GM12878 (cell line): ENCODE data around the gene F13A1.

Experiments used
- BRCA1 ChIP-seq: IDR thresholded peaks from 2 replicates; pipeline ENCODE4 v1.6.1; 2011; ENCODE audit warnings: low read depth, low read length, improper control_type of control experiment
- EP300 ChIP-seq, 2 experiments: fragments of 150-350 bp in 1 of 2; IDR thresholded peaks; 2 replicates each; pipeline ENCODE4 v1.6.1; 2011 to 2012; ENCODE audit warnings: low read depth in 2 of 2, low read length in 2 of 2, borderline replicate concordance in 1 of 2, improper control_type of control experiment in 1 of 2, inconsistent platforms in 1 of 2; ENCODE audit not compliant: control insufficient read depth in 1 of 2
- POLR2AphosphoS5 ChIP-seq: IDR thresholded peaks from 2 replicates; pipeline ENCODE4 v1.6.1; 2011; ENCODE audit warnings: mild to moderate bottlenecking, low read length, inconsistent platforms
- RAD21 ChIP-seq: IDR thresholded peaks from 2 replicates; pipeline ENCODE4 v1.6.1; 2011; ENCODE audit warnings: mild to moderate bottlenecking, low read depth, low read length, moderate library complexity; ENCODE audit not compliant: insufficient read depth
- TF ChIP-seq, protein P1 (sequence below), 3 experiments: IDR thresholded peaks in 2 of 3; conservative IDR thresholded peaks in 1 of 3; 2 replicates each; pipeline ENCODE4 v1.5.1; 2011; ENCODE audit warnings: low read depth in 3 of 3, low read length in 3 of 3, mild to moderate bottlenecking in 3 of 3, control low read depth in 2 of 3, moderate library complexity in 2 of 3, inconsistent platforms in 1 of 3, mixed read lengths in 1 of 3; ENCODE audit not compliant: control insufficient read depth in 2 of 3, insufficient read depth in 1 of 3; ENCODE audit errors: extremely low read depth in 1 of 3
- TF ChIP-seq, protein P2 (sequence below): IDR thresholded peaks from 2 replicates; pipeline ENCODE4 v1.6.1; 2012; ENCODE audit warnings: low read depth, low read length, improper control_type of control experiment
- TF ChIP-seq, protein P3 (sequence below): fragments of 450-650 bp; IDR thresholded peaks from 2 replicates; pipeline ENCODE4 v1.6.1; 2017; ENCODE audit warnings: mild to moderate bottlenecking, low read depth, inconsistent platforms; ENCODE audit not compliant: poor library complexity, severe bottlenecking

DNA sequence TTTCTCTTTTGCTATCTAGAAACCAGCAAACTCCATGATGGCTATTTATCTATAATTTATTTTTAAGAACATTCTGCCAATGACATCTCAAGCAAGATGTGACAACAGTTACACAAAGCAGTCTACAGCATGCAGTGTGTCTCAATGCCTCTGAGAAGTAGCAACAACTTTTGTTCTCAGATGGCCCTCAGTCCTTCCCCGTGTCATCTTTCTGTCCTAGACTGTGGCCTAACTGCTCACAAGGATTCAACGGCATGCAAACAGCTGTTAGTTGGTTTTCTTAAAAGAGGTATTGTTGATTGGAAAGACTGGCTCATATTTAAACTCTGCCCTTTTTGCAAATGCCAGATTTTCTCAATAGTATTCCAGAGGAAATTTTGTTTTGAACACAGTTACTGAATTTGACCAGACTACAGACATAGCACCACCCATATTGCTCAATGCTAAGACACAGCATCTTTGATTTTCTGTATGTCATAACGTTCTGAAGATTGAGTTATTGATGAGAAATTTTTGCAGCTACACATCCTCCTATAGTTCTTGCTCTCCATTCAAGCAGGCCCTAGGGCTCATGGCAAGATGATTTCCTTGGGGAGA lies 26.1 kb upstream of the F13A1 start:
- TF ChIP-seq, protein P1, sequence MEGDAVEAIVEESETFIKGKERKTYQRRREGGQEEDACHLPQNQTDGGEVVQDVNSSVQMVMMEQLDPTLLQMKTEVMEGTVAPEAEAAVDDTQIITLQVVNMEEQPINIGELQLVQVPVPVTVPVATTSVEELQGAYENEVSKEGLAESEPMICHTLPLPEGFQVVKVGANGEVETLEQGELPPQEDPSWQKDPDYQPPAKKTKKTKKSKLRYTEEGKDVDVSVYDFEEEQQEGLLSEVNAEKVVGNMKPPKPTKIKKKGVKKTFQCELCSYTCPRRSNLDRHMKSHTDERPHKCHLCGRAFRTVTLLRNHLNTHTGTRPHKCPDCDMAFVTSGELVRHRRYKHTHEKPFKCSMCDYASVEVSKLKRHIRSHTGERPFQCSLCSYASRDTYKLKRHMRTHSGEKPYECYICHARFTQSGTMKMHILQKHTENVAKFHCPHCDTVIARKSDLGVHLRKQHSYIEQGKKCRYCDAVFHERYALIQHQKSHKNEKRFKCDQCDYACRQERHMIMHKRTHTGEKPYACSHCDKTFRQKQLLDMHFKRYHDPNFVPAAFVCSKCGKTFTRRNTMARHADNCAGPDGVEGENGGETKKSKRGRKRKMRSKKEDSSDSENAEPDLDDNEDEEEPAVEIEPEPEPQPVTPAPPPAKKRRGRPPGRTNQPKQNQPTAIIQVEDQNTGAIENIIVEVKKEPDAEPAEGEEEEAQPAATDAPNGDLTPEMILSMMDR (IDR thresholded peaks at IDR 0.05 in 2 of 3, conservative IDR thresholded peaks at IDR 0.05 in 1 of 3; ENCODE audit: control insufficient read depth in 2 of 3, extremely low read depth in 1 of 3, insufficient read depth in 1 of 3, low read depth in 3 of 3, low read length in 3 of 3), result no peak
- no peak for TF ChIP-seq EP300 (IDR thresholded peaks at IDR 0.05; ENCODE audit: borderline replicate concordance in 1 of 2, control insufficient read depth in 1 of 2, low read depth in 2 of 2, low read length in 2 of 2)
- TF ChIP-seq BRCA1, result no peak
- TF ChIP-seq RAD21, result no peak
- TF ChIP-seq, protein P2, sequence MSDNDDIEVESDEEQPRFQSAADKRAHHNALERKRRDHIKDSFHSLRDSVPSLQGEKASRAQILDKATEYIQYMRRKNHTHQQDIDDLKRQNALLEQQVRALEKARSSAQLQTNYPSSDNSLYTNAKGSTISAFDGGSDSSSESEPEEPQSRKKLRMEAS, result no peak
- TF ChIP-seq, protein P3, sequence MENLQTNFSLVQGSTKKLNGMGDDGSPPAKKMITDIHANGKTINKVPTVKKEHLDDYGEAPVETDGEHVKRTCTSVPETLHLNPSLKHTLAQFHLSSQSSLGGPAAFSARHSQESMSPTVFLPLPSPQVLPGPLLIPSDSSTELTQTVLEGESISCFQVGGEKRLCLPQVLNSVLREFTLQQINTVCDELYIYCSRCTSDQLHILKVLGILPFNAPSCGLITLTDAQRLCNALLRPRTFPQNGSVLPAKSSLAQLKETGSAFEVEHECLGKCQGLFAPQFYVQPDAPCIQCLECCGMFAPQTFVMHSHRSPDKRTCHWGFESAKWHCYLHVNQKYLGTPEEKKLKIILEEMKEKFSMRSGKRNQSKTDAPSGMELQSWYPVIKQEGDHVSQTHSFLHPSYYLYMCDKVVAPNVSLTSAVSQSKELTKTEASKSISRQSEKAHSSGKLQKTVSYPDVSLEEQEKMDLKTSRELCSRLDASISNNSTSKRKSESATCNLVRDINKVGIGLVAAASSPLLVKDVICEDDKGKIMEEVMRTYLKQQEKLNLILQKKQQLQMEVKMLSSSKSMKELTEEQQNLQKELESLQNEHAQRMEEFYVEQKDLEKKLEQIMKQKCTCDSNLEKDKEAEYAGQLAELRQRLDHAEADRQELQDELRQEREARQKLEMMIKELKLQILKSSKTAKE, result no peak
- no peak for TF ChIP-seq POLR2AphosphoS5
